SKM-1 (cell line): ENCODE data around the gene FMO5.
"Not testable (repeated sequence)": the region's sequence is repeated elsewhere in the genome, so short reads cannot be mapped to it uniquely, and the experiment has no call there.

Experiments used
- DNase-seq: peaks from one replicate; lab custom pipeline; 2025; ENCODE audit not compliant: unreplicated experiment; lab: John Stamatoyannopoulos, UW

The FMO5 gene

DNA sequence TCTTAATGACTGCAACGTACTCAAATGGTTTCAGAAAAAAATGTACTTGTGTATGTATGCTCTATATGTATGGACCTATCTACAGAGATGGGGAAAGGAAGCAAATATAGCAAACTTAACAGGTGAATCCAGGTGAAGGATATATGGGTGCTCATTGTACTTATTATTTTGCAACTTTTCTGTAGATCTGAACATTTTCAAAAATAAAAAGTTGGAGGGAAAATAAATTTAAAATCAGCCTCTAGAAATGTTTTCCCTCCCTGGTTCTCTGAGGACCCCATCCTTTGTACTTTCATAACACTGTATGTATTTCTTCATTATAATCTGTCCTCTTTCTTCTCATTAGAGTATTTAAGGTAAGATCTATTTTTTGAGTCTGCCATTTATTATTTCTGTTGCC, 17.9 kb downstream of the FMO5 start:
- no peak for DNase-seq

DNA sequence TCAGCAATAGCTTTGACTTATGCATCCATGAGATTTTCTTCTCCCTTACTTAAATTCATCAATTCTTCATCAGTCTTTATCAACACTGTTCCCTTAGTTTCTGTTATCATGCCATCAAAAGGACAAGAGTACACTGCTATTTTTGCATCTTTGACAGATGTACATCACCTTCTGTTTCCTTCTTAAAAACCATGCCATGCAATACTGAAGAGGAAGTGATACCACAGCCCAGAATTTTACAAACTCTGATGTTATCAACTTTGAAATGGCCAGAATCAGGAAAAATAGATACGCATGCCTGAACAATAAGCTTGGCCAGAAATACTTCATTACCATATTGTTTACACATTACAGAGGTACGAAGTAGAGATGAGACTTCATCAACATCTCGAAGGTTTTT, 21.1 kb downstream of the FMO5 start:
- no peak for DNase-seq

DNA sequence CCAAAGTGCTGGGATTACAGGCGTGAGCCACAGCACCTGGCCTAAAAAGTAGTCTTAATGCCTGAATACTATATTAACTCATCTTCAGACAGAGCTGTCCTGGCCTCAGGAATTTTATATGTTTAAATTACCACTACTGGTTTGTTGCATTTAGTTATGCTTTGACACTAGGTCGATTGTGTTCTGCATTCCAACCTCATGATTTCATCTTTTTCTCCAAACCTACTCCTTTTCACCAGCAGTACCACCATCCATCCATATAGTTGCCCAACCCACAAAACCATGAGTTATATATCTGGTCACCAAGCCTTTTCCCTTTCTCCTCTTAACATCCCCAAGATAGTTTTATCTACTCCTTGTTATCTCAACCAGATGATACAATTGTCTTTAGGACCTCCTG, 22.6 kb downstream of the FMO5 start:
- no peak for DNase-seq

DNA sequence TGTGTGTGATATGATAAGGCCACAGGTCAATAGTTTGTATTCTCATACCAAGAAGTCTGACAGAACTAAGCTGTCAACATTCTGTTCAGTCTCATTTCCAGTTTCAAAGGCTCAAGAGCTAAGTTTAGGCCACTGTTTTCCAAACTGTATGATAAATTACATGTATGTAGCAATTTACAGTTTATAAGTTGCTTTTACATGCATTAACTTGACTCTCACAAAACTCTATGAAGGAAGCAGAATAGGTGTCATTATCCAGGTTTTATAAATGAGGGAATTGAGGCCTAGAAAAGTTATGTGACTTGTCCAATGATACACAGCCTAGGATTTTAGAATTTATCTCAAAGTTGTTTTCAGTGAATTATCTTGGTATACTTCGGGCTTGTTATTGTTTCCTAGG, 23.4 kb downstream of the FMO5 start:
- no peak for DNase-seq

- no peak for DNase-seq
These were observed 23.9 kb downstream of the FMO5 start for GRCh38 chr1:147201276-147201675.

- not testable (repeated sequence) for DNase-seq
These were observed 27.8 kb downstream of the FMO5 start for GRCh38 chr1:147197324-147197723.

DNA sequence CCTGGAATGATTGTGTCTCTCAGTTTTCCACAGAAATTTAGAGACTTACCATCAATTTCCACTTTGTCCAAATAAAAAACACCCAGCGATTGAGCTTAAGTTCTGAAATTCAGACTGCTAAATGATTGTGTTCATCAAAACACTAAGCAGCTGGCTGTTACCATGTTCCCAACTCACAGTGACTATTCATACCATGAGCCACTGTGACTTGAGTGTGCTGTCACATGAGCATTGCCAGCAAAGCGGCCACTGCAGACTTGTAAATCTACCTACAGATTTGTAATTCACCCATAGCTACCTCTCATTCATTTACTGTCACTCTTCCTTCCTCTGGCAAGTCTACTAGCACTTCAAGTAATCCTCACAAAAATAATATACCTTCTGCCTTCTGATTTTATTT, 35.6 kb downstream of the FMO5 start:
- DNase-seq: no peak

DNA sequence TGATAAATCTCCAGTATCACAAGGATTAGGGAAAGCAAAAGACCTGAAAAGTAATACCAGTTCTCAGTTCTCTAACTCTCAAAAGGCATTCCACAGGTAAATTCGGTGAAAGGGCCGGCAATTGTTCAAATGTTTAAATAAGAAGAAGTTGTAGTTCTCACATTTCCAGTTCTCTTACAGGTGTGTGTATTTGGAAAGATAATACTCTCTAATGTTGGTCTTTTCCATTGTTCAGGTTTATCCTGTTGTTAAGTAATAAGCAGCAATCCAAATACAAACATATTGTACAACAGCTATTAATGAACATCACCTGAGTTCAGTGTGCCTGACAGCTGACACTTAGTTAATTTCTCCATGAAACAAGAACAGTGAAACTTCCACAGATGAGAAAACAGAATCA, 39.7 kb downstream of the FMO5 start:
- DNase-seq: no peak

GRCh38 chr1:147177611-147178380, 47.3 kb downstream of the FMO5 start:
- DNase-seq: no peak

DNA sequence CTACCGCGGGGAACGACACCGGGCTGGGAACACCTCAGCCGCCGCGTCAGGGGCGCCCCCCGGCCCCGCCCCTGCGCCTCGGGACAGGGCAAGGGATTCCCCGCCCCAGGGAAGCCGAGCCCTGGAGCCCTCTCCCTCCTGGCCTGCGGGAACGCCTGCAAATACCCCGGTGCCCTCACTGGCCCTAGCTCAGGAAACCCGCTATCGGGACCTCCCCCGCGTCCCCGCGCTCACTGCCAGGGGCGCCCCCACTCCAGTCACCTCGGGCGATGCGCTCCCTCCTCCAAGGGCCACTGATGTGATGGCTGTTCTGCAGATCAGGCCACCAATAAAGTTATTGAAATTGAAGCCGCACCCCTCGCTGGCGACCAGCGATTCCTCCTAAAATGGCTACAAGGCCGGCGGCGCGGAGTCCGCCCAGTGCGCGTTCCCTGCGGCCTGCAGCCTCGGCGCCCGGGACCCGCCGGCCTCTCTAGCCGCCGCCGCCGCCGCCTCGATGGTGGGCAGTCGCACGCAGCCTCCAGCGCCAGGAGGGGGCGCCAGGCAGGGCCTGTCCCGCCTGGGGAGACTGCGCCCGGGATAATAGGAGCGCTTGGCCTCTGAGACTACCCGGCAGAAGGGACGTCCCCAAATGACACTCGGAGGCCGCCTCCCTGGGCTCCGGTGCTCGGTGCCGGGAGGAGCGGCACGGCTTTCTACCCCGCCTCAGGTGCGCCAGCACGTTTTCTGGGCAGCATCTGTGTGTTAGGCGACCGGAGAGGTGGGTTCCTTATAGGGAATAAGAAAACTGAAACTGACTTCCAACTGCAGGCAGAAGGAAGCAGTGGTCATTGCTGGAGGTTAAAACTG, 52.7 kb downstream of the FMO5 start, which contains the start of gene PRKAB2:
TSS of gene PRKAB2 (minus strand) at position 303 of the 849 bp plus-strand sequence. CDS start 326 bp downstream, outside the sequence.
- peak; percentile 87 for DNase-seq

GRCh38 chr1:147171399-147172167, 53.6 kb downstream of the FMO5 start:
- peak; percentile 12 for DNase-seq

DNA sequence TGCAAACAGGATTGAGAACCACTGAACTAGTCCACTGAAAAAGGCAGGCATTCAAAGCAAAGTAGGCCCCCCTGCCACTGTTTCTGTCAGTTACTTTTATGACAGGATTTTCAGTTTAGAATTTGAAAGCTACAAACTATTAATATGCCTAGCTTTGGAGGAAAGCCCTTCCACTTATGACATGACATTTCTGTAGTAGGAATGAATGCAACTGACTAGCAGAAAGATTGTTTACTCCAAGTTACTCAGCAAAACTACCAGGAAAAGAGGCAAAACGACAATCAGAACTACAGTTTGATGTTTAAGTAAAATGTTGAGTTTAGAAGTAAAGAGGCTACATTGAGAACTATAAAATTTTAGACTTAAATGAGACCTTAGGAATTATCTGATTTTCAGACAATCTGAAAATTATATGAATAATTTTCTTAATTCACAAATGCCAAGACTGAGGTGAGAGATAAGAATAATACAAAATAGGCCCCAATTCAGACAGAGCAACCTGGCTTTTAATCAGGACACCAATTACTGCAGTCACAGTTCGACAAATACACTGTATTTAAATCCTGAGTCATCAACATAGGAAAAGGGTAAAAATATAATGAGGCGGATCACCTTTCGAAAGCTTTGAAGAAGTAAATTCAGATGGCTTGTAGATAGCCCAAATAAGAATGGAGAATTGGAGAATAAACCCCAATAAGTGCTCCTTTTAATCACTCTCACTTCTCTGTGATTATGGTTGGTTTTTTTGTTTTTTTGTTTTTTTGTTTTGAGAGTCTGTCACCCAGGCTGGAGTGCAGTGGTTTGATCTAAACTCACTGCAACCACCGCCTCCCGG, 55.1 kb downstream of the FMO5 start:
- DNase-seq: no peak

- no peak for DNase-seq
These were observed 56.0 kb downstream of the FMO5 start for GRCh38 chr1:147169171-147169570.

DNA sequence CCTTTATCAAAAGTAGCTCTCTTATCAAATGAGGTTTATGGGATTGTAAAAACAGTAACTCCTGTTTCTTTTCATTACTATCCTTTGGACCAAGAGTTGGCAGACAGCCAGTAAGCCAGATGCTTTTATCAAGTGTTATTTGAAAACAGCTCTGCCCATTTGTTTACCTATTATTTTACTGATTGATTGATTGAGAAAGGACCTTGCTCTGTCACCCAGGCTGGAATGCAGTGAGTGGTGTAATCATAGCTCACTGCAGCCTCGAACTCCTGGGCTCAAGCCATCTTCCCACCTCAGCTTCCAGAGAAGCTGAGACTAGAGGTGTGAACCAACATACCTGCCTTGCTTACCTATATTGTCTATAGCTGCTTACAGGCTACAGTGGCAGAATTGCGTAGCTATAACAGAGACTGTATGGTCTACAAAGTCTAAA, 56.5 kb downstream of the FMO5 start:
- no peak for DNase-seq

DNA sequence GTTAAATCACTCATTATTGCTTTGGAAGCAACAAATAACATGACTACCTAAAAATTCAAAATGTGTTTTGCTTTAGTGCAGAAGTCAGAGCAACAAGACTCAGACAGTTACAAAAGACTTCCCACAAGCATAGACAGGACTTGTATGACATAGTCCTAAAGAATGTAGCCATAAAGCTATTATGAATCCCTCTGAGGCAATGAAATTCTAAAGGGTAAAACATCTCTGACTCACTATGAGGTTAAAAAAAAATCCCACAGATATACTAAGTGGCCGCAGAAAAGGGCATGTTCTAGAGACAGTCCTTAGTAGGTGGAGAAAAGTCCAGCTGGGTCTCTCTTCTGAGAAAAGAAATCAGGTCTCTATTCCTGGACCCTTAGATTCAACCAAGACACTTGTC, 57.8 kb downstream of the FMO5 start:
- DNase-seq: no peak

GRCh38 chr1:147163019-147163418, 62.1 kb downstream of the FMO5 start:
- DNase-seq: no peak

GRCh38 chr1:147162093-147162492, 63.0 kb downstream of the FMO5 start:
- no peak for DNase-seq

- DNase-seq: not testable (repeated sequence)
These were observed 68.0 kb downstream of the FMO5 start for GRCh38 chr1:147157116-147157515.

DNA sequence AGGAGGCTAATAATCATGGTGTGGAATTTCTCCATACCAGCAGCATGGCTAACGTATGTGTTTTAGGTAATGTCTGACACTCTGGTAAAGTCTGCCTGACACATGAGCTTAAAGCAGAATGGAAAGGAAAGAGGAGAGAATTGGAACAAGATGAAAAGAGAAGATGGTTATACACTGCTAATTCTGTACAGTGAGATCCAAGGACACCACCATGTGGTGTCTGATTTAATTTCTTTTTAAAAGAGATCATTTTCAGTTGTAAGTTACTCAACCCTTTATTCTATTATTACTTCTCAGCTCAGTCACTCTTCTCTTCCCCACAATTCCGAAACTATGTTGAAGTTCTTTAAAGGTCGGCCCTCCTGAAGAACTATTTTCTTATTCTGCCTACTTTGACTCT, 68.5 kb downstream of the FMO5 start:
- DNase-seq: no peak

- no peak for DNase-seq
These were observed 72.4 kb downstream of the FMO5 start for GRCh38 chr1:147152772-147153171.
